Measurements from ENCODE around the gene EXOC6.

The EXOC6 gene

DNA sequence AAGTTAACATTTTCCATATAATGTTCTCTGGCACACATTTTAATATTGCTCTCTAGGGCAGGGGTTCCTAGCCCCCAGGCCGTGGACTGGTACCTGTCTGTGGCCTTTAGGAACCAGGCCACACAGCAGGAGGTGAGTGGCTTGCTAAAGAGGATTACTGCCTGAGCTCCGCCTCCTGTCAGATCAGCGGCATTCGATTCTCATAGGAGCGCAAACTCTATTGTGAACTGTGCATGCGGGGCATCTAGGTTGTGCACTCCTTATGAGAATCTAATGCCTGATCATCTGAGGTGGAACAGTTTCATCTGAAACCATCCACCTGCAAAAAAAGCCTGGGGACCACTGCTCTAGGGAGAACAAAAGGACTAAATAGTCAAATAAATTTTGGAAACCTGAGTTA lies 65.7 kb downstream of the EXOC6 start:
- TF ChIP-seq, protein P1, sequence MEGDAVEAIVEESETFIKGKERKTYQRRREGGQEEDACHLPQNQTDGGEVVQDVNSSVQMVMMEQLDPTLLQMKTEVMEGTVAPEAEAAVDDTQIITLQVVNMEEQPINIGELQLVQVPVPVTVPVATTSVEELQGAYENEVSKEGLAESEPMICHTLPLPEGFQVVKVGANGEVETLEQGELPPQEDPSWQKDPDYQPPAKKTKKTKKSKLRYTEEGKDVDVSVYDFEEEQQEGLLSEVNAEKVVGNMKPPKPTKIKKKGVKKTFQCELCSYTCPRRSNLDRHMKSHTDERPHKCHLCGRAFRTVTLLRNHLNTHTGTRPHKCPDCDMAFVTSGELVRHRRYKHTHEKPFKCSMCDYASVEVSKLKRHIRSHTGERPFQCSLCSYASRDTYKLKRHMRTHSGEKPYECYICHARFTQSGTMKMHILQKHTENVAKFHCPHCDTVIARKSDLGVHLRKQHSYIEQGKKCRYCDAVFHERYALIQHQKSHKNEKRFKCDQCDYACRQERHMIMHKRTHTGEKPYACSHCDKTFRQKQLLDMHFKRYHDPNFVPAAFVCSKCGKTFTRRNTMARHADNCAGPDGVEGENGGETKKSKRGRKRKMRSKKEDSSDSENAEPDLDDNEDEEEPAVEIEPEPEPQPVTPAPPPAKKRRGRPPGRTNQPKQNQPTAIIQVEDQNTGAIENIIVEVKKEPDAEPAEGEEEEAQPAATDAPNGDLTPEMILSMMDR (IDR thresholded peaks at IDR 0.05; ENCODE audit: low read depth, low read length, poor library complexity, severe bottlenecking), result no peak

DNA sequence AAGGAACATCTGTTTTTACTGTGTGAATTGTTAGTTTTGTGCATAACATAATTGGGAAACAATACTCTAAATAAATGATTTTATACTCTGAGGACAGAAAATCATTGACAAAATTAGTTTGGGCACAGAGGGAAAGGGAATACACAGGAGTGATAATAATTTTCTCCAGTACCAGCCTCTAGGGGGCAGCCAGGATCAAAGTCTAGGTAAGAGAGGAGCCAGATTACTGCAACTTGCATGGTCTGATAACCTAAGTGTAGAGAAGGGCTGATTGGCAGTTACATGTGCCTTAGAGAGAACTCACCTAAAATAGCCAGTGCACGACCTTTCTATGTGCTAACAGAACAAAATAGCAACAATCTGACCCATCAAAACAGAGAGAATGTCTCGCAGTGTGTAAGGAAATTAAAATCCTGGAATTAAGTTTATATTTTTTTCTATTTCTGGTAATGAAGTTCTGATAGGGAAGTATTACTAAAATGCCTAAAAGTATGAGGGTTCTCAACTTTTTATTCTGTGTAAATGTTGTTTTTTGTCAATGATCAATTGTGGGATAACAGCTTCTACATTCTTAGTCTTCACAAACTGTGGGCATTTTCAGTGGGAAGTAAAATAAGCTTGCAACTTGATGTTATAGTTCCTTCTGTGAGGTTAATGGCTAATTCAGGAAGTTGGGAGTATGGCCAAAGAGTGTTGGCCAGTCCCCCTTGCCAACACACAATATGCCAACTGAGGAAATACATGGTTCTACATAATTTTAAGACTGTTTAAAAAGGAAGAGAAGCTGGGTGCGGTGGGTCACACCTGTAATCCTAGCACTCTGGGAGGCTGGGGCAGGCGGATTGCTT lies 66.4 kb downstream of the EXOC6 start:
- Histone ChIP-seq H3K27ac (ENCODE audit: low read depth, low read length) (no peak overlapping the region), H3K79me2 (ENCODE audit: control insufficient read depth, low read length) (no peaks in the 10 kb centered on the region), H3K9me3 (ENCODE audit: control insufficient read depth, insufficient read depth, low read length) (no peaks in the 10 kb centered on the region), H3K4me3 (ENCODE audit: low read length) (no peak overlapping the region), H3K36me3 (ENCODE audit: control insufficient read depth, low read length) (no peaks in the 10 kb centered on the region), H3K9me2 (replicated peaks; ENCODE audit: control insufficient read depth, low read length) (no peaks in the 10 kb centered on the region), H3F3A (ENCODE audit: control insufficient read depth, insufficient read depth) (no peaks in the 10 kb centered on the region), H3K4me2 (ENCODE audit: low read length) (no peak overlapping the region), H3K4me1 (ENCODE audit: control insufficient read depth, low read length) (peaks cover 5% of the 10 kb centered on the region), H3K27me3 (ENCODE audit: control insufficient read depth, low read length) (no peaks in the 10 kb centered on the region), H4K20me1 (ENCODE audit: control insufficient read depth, insufficient read depth, low read depth, low read length) (no peaks in the 10 kb centered on the region)
- no peak for TF ChIP-seq EZH2phosphoT487 (IDR thresholded peaks at IDR 0.05; ENCODE audit: borderline replicate concordance, low read length)
- TF ChIP-seq, protein P1 (IDR thresholded peaks at IDR 0.05; ENCODE audit: low read depth, low read length, poor library complexity, severe bottlenecking), result peak; percentile 84

More for the DNA sequence above, 65.7 kb downstream of the EXOC6 start:
- Histone ChIP-seq H3K27me3 (ENCODE audit: control insufficient read depth, low read length) (no peaks in the 10 kb centered on the region), H3K4me3 (ENCODE audit: low read length) (no peak overlapping the region), H3K79me2 (ENCODE audit: control insufficient read depth, low read length) (no peaks in the 10 kb centered on the region), H4K20me1 (ENCODE audit: control insufficient read depth, insufficient read depth, low read depth, low read length) (no peaks in the 10 kb centered on the region), H3K9me2 (replicated peaks; ENCODE audit: control insufficient read depth, low read length) (no peaks in the 10 kb centered on the region), H3K4me2 (ENCODE audit: low read length) (no peak overlapping the region), H3K36me3 (ENCODE audit: control insufficient read depth, low read length) (no peaks in the 10 kb centered on the region), H3F3A (ENCODE audit: control insufficient read depth, insufficient read depth) (no peaks in the 10 kb centered on the region), H3K9me3 (ENCODE audit: control insufficient read depth, insufficient read depth, low read length) (no peaks in the 10 kb centered on the region), H3K27ac (ENCODE audit: low read depth, low read length) (no peak overlapping the region), H3K4me1 (ENCODE audit: control insufficient read depth, low read length) (peaks cover 5% of the 10 kb centered on the region)

DNA sequence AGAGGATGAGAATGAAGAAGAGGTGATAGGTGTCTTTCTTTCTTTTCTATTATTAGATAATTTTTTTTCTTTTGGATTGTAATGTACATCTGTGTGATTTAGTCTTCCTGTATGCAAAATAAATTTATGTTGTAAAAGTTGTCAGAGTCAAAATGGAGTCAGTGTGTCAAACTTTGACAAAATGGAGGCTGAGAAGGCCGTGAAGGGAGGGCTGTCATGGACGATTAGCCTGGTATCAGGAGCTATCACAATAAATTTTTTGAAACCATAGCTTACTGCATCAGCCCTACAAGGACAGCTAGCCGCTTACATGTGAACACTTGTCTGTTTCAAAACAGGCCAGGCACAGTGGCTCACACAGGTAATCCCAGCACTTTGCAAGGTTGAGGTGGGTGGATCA lies 67.6 kb downstream of the EXOC6 start:
- peaks cover 4% of the 10 kb centered on the region; the same call in 1 of the 2 replicates for H3K36me3 ChIP-seq (ENCODE audit: control insufficient read depth, low read length)
- H3K4me3 ChIP-seq (ENCODE audit: low read length), result no peak overlapping the region
- no peaks in the 10 kb centered on the region for H3K27me3 ChIP-seq (ENCODE audit: control insufficient read depth, low read length)
- TF ChIP-seq EZH2phosphoT487 (IDR thresholded peaks at IDR 0.05; ENCODE audit: borderline replicate concordance, low read length), result no peak
- TF ChIP-seq, protein P1 (IDR thresholded peaks at IDR 0.05; ENCODE audit: low read depth, low read length, poor library complexity, severe bottlenecking), result no peak
- peaks cover 7% of the 10 kb centered on the region; the same call in 1 of the 2 replicates for H3K9me3 ChIP-seq (ENCODE audit: control insufficient read depth, insufficient read depth, low read length)
- H3K4me1 ChIP-seq (ENCODE audit: control insufficient read depth, low read length), result peaks cover 5% of the 10 kb centered on the region
- H3F3A ChIP-seq (ENCODE audit: control insufficient read depth, insufficient read depth), result no peaks in the 10 kb centered on the region
- H3K4me2 ChIP-seq (ENCODE audit: low read length), result no peak overlapping the region
- H4K20me1 ChIP-seq (ENCODE audit: control insufficient read depth, insufficient read depth, low read depth, low read length), result no peaks in the 10 kb centered on the region
- no peaks in the 10 kb centered on the region for H3K9me2 ChIP-seq (replicated peaks; ENCODE audit: control insufficient read depth, low read length)
- no peaks in the 10 kb centered on the region for H3K79me2 ChIP-seq (ENCODE audit: control insufficient read depth, low read length)
- no peak overlapping the region for H3K27ac ChIP-seq (ENCODE audit: low read depth, low read length)

Data from DOHH2 (cell line).